ENCODE results near the gene MPP2. TPM values are rescaled to one million over a fixed set of nuclear protein-coding genes. Genes with fewer than 3 reads are reported as not detected.
"Not testable (repeated sequence)": the region's sequence is repeated elsewhere in the genome, so short reads cannot be mapped to it uniquely, and the experiment has no call there.

Gene MPP2
- total RNA-seq, 2 donors from 2014 or later = 0.49 to 2.6 TPM

- no peak for ATAC-seq
- intact Hi-C loops (cut with DNase I, micrococcal nuclease) = no loop called here
Measured at GRCh38 chr17:43909537-43910231, 2.3 kb upstream of the MPP2 start.

DNA sequence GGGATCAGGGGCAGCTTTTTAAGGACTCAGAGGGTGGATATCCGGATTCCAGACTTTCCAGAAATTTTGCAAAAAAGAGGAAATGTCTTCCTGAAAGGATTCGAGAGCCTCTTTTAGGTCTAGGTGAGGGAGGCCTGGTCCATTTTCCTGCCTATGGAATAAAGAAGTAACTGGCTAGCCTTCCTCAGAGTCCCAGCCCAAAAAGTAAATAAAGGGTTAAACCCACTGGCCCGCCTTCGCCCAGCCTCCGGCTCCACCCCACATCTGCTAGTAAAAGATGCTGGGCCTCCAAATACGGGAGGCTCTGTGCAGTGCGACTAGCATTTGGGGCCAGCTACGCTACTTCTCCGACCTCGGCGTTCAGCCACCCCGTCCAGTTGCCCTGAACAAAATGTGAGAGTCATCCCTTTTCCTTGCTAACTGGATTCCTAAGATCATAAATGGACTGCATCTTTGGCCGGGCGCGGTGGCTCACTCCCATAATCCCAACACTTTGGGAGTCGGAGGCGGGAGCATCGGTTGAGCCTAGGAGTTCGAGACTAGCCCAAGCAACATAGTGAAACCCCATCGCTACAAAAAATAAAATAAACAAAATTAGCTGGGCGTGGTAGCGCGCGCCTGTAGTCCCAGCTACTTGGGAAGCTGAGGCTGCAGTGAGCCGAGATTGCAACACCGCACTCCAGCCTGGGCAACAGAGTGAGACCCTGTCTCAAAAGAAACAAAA is 824 bp upstream of the MPP2 start:
- ATAC-seq = peak; percentile 73
- intact Hi-C loops (cut with DNase I, micrococcal nuclease) = no loop called here
- peak; percentile 56 to 67 for DNase-seq

More at GRCh38 chr17:43909537-43910231, 2.3 kb upstream of the MPP2 start:
- DNase-seq = no peak

- intact Hi-C loops (cut with DNase I, micrococcal nuclease) = no loop called here
- DNase-seq = no peak
- peak; percentile 5 for ATAC-seq
Measured at GRCh38 chr17:43906951-43907424, 348 bp downstream of the MPP2 start.

- intact Hi-C loops (cut with DNase I, micrococcal nuclease) = no loop called here
- peak; percentile 27 for ATAC-seq
- DNase-seq = peak; percentile 68 to 75
Measured at GRCh38 chr17:43905985-43906852, 1.1 kb downstream of the MPP2 start.

DNA sequence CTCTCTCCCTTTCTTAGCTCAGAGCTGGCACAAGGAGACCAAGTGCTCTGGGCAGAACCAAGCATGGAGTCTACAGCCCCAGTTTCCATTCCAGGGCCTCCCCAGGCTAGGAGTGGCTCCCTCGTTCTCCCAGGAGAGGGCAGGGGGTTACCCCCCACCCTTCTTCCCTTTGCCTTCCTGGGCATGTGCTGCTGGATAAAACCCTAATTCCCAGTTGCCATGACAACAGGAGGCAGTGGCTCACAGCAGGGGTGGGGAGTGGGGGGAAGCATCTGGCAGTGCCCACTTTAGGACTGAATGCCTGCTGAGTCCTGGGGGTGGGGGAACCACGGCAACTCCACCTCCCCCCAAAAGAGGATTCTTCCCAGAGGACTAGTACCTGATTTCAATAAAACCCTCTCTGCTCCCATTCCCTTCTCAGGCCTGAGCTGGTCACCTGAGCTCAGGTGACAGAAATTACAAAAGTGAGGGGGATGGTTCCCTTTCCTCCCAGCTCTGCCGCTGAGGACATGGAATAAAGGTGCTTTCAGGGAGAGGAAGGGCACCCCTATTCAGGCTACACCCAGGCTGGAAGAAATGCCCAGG is 1.8 kb downstream of the MPP2 start:
- no peak for ATAC-seq
- DNase-seq = no peak
- intact Hi-C loops (cut with DNase I, micrococcal nuclease) = no loop called here

DNA sequence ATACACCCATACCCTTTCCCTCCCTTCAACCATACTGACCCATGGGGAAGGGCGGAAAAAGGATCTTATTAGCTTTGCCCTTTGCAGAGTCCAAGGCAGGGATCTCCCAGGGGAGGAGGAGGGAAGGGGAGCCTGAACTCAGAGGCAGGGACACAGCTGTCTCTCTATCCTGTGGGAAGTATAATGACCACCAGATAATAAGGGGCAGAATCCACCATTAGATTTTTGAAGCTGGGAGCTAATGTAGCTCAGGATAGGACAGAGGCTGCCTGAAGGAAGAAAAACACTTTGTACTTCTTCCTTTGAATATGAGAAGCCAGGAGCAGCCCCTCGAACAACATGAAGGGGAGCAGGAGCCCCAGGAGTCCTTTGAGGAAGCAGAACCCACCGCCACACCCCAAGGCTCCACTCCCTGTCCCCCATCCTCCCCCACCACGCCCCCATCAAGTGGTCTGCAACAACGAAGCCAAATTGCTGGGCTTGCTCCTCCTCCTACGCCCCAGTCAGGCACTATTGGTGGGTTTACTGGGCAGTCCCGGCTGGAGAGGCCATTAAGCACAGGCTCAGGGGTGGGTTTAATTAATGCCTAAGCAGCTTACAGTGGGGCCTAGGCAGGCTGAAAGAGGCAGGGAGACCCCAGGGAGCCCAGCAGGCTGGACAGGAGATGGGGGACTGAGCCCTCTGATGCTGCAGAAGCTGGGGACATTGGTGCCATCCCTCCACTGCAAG is 5.3 kb downstream of the MPP2 start:
- intact Hi-C loops (cut with DNase I, micrococcal nuclease) = no loop called here
- DNase-seq = no peak
- ATAC-seq = no peak

GRCh38 chr17:43900858-43901754 is 6.2 kb downstream of the MPP2 start:
- no peak for ATAC-seq
- no peak for DNase-seq
- intact Hi-C loops (cut with DNase I, micrococcal nuclease) = no loop called here

DNA sequence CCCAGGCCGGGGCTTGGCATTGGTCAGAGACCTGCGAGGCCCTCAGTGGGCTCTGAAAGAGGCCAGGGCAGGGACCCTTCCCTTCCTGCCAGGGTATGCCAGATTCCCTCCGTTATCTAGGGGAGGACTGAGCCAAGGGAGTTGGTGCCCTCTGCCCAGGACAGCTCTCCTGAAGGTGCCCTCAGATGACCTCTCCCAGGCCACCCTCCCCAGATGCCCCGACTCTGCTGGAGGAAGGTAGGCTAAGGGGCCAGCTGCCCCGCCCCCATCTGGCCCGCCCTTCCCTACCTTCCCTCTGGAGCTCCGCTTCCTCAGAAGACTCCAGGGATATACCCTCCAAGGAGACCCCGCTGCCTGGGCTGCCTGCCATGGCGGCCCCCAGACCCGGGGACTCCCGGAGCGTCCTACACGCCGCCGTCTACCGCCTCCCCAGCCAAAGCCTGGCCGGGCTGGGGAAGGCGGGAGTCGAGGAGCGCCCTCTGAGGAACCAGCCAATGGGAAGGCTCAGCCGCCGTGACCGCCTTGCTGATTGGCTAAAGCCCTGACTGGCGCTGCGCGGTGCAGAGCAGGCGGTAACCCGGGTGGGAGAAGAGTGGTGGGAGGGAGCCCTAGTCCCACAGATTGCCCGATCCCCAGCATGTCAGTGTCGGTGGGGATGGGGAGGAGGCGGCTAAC is 7.0 kb downstream of the MPP2 start:
- intact Hi-C loops (cut with DNase I, micrococcal nuclease) = no loop called here
- peak; percentile 100 for ATAC-seq
- peak; percentile 74 to 88 for DNase-seq

GRCh38 chr17:43898446-43898845 is 8.9 kb downstream of the MPP2 start:
- intact Hi-C loops (cut with DNase I, micrococcal nuclease) = no loop called here
- DNase-seq (no peak), ATAC-seq (no peak)

GRCh38 chr17:43897831-43898230 is 9.5 kb downstream of the MPP2 start:
- DNase-seq = no peak
- intact Hi-C loops (cut with DNase I, micrococcal nuclease) = no loop called here
- ATAC-seq = no peak

GRCh38 chr17:43894494-43894893 is 12.8 kb downstream of the MPP2 start:
- intact Hi-C loops (cut with DNase I, micrococcal nuclease); DNase-seq; ATAC-seq: not testable (repeated sequence)

DNA sequence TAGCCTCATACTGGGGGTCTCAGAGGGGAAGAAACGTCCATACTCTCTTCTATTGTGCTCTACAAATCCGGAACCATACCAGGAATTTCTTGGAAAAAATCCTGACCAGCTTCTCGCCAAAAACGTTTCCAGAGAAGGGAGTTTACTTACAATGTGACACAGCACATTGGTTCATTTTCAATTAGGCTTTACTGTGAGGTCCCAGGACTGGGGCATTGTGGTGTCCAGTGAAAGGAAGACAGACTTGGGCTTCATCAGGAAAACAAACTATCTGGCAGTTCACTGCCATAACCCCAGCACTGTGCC is 14.7 kb downstream of the MPP2 start:
- intact Hi-C loops (cut with DNase I, micrococcal nuclease) = no loop called here
- ATAC-seq (no peak), DNase-seq (no peak)

DNA sequence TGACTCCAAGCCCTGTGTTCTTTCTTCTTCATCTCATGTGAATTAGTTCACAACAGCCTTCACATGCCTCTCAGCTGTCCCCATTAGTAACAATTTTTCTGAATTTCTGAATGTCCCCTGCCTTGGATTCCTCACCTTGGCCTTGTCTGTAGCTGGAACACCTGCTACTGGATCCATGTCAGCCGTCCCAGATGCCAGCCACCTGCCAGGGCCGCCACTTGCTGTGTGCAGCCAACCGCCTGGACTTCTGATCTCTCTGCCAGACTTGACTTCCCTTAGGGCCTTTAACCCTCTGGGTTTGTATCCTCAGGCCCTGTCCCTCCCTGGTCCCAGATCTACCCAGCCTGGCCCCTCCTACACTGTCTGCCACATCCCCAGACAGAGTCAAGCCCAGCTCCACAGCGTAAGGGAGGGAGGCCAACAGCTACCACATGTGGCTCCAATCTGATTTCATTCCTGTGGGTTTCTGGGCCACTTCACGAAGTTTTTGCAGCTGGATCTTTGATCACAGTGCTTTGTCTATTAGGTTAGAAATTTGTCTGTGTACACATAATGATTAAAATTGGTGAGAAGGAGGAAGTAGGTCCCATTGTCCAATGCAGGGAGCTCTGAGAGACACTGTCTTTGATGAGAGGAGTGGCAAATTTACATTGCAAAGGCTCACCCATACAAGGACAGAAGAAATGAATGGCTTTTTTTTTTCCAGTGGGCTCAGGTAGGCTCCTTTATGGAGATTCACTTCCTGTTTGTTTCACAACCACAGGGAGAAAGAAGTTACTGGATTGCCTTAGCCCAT is 15.3 kb downstream of the MPP2 start:
- ATAC-seq (no peak), DNase-seq (no peak)
- intact Hi-C loops (cut with DNase I, micrococcal nuclease) = no loop called here

- DNase-seq = no peak
- ATAC-seq = no peak
- intact Hi-C loops (cut with DNase I, micrococcal nuclease) = no loop called here
Measured at GRCh38 chr17:43890240-43890639, 17.1 kb downstream of the MPP2 start.

- intact Hi-C loops (cut with DNase I, micrococcal nuclease) = no loop called here
- DNase-seq (no peak), ATAC-seq (no peak)
Measured at GRCh38 chr17:43888548-43888947, 18.8 kb downstream of the MPP2 start.

DNA sequence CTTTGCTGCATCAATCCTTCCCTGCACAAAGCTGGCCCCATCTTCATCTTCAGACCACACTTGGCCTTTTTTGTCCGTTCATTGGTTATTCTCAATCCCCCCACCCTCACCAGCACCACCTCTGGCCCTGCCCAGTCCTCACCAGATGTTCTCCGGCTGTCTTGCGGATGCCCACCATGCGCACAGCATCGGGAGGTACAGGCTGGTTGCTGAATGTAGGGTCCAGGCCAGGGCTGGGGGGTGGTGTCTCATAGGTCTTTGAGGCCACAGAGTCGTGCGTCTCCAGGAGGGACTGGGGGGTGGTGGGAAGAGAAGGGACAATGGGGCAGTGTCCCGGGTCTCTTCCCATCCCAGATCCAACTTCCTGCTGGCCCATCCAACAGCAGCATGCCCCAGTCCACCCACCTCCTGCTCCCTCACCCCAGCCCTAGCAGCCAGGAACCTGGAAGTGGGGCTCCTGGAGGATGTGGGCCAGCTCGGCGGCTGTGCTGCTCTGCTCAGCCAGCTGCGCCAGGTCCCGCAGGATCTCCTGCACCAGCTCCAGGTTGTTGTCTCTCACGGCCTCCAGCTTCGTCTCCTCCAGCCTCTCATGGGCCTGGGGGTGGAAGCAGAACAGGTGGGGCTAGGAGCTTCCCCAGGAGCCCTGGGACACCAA is 24.4 kb downstream of the MPP2 start:
- intact Hi-C loops (cut with DNase I, micrococcal nuclease) = no loop called here
- ATAC-seq (no peak), DNase-seq (no peak)

Data from left colon (tissue), 2 donors.